MCF 10A (cell line): ENCODE measurements around the gene PDE7B. TPM values are rescaled to one million over a fixed set of nuclear protein-coding genes. Genes with fewer than 3 reads are reported as not detected.
A peak's percentile ranks its signal among the peaks of the same experiment; 100 is the strongest.

Experiments used
- BruUV-seq: library from RNA; stranded (reverse); fragments of 400-500 nt; replicated peaks from 2 replicates; lab custom pipeline; 2021; lab: Mats Ljungman, UMichigan
- CTCF ChIA-PET: fragments of 300-600 bp; sonication (Branson Sonifier 250); formaldehyde crosslinking; extraction: SDS; loops from one replicate; lab custom pipeline; 2021; ENCODE audit warnings: antibody characterized with exemption, inconsistent platforms; lab: Yijun Ruan, JAX
- POLR2A ChIA-PET: fragments of 300-600, 350-650 bp; sonication (Branson Sonifier 250); formaldehyde crosslinking; extraction: SDS; loops from one replicate; lab custom pipeline; 2020; ENCODE audit warnings: antibody characterized with exemption, inconsistent platforms; lab: Yijun Ruan, JAX
- DNase-seq: peaks from one replicate; pipeline ENCODE4 v3.0.0-alpha.2; 2018; ENCODE audit not compliant: unreplicated experiment
- H3K27ac Mint-ChIP-seq: one replicate; pipeline ENCODE4 v1.8.0; 2022; ENCODE audit warnings: mild to moderate bottlenecking, low read depth, mixed read lengths; ENCODE audit not compliant: unreplicated experiment
- H3K27me3 Mint-ChIP-seq: one replicate; pipeline ENCODE4 v1.8.0; 2022; ENCODE audit warnings: mixed read lengths; ENCODE audit not compliant: insufficient read depth, unreplicated experiment
- H3K36me3 Mint-ChIP-seq: one replicate; pipeline ENCODE4 v1.8.0; 2022; ENCODE audit warnings: mild to moderate bottlenecking, moderate library complexity, mixed read lengths; ENCODE audit not compliant: insufficient read depth, unreplicated experiment
- H3K4me1 Mint-ChIP-seq: one replicate; pipeline ENCODE4 v1.8.0; 2022; ENCODE audit warnings: mixed read lengths; ENCODE audit not compliant: insufficient read depth, unreplicated experiment
- H3K4me3 Mint-ChIP-seq: one replicate; pipeline ENCODE4 v1.8.0; 2022; ENCODE audit warnings: mild to moderate bottlenecking, moderate library complexity, mixed read lengths; ENCODE audit not compliant: unreplicated experiment
- H3K9me3 Mint-ChIP-seq: one replicate; pipeline ENCODE4 v1.8.0; 2022; ENCODE audit warnings: mixed read lengths; ENCODE audit not compliant: unreplicated experiment
- CTCF ChIP-seq: fragments of 200-600 bp; IDR thresholded peaks from one replicate; pipeline ENCODE4 v1.8.0; 2022; ENCODE audit warnings: antibody characterized with exemption, mild to moderate bottlenecking; ENCODE audit not compliant: unreplicated experiment
- intact Hi-C: fragments of 100-400 bp; cut with micrococcal nuclease; formaldehyde crosslinking; loops from 2 replicates; pipeline ENCODE4 v1.14.1; 2022
- total RNA-seq: library from RNA; stranded (reverse); gene quantifications from 2 replicates; pipeline ENCODE4 v1.2.3, GENCODE V29; 2022

The PDE7B gene
- total RNA-seq, 1 experiment from 2014 or later = 1.4 TPM

DNA sequence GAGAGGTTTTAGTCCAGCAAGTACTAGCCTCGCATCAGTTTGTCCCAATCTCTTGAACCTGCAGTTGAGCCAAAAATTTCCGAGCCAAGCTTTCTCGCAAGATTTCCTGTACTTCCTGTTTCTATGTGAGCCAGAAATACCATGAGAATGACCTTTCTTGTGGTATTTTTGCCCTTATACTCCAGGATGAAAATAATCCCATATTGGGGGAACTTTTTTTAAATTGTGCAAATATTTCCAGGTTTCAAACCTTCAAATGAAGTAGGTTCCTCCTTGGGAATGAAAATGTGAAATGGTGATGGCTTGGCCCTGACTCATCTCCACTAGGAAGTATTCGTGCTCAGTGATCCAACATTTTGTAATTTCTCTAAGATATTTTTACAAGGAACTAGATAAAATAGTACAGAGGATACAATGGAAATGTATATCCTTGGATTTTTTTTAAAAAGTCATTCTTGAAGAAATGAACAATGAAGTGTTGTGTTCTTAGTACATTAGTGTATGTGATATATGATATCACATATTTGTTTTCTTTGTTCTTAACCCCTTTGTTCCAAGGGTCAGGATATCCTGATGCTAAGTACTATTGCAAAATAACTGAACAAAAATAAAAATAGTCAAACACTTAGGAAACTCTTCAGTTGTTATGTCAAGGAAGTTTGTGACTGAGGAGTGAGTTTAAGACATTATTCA is 184.0 kb downstream of the PDE7B start:
- POLR2A ChIA-PET = interaction anchor here (0.6 kb wide), 1 partner anchor 537 kb away, joined by 3 read pairs; no protein-coding TSS in a partner anchor
- no TSS peak for BruUV-seq
- TF ChIP-seq CTCF = no peak
- Mint-ChIP-seq H3K4me1 (no peaks in the 10 kb centered on the region), H3K27me3 (no peaks in the 10 kb centered on the region), H3K36me3 (no peaks in the 10 kb centered on the region), H3K4me3 (no peak overlapping the region), H3K9me3 (no peaks in the 10 kb centered on the region), H3K27ac (no peak overlapping the region)
- DNase-seq = peak; percentile 40
- intact Hi-C loops = no loop called here
- CTCF ChIA-PET = interaction anchor here (1.5 kb wide), 1 partner anchor 10 kb away, joined by 3 read pairs; no protein-coding TSS in a partner anchor

DNA sequence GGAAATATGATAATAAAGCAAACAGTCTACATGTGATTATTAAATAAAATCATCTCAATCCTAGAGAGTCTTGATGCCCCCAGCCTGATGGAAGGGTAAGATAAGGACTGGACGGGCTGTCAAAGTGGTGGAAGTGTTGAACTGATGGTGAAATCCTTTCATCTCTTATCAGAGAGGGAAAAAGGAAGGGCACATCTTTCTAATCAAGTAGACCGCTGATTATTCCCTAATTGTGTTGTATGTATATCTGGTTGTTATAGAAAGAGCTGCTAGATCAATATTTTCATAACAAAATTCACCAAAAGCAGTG is 184.5 kb downstream of the PDE7B start:
- Mint-ChIP-seq H3K36me3 (no peaks in the 10 kb centered on the region), H3K4me3 (no peak overlapping the region), H3K9me3 (no peaks in the 10 kb centered on the region), H3K4me1 (no peaks in the 10 kb centered on the region), H3K27ac (no peak overlapping the region), H3K27me3 (no peaks in the 10 kb centered on the region)
- ChIA-PET POLR2A (no interaction called here), CTCF (no interaction called here)
- TF ChIP-seq CTCF = no peak
- no peak for DNase-seq
- BruUV-seq = no TSS peak
- intact Hi-C loops = no loop called here

DNA sequence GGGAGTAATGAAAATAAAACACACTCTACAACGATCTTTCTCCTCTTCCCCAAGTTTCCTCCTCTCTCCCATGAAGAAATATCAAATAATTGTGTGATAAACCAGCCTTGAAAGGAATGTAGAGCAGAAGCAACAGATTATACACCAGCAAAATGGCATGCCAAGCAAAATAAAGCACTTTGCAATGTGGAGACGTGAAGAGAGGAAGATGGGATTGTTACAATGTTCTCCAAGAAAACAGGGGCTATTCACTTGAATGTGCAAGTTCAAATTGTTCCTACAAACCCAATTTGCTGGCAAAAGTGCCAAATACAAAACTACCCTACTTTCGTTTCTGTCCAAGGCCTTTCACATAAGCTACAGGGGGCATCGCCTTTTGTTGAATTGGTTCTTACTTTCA is 185.1 kb downstream of the PDE7B start:
- CTCF ChIA-PET = interaction anchor here (0.5 kb wide), 1 partner anchor 52 kb away, joined by 5 read pairs; no protein-coding TSS in a partner anchor
- no peak for DNase-seq
- Mint-ChIP-seq H3K9me3 (no peaks in the 10 kb centered on the region), H3K4me3 (no peak overlapping the region), H3K27me3 (no peaks in the 10 kb centered on the region), H3K27ac (no peak overlapping the region), H3K36me3 (no peaks in the 10 kb centered on the region), H3K4me1 (no peaks in the 10 kb centered on the region)
- TF ChIP-seq CTCF = no peak
- POLR2A ChIA-PET = no interaction called here
- intact Hi-C loops = no loop called here
- no TSS peak for BruUV-seq

- H3K36me3 Mint-ChIP-seq = no peaks in the 10 kb centered on the region
- CTCF ChIA-PET = interaction anchor here (0.5 to 1.2 kb wide), 2 partner anchors 46 to 52 kb away, joined by 3 to 5 read pairs; no protein-coding TSS in a partner anchor
- H3K4me1 Mint-ChIP-seq = no peaks in the 10 kb centered on the region
- no peaks in the 10 kb centered on the region for H3K27me3 Mint-ChIP-seq
- no peak for DNase-seq
- no peak overlapping the region for H3K4me3 Mint-ChIP-seq
- no TSS peak for BruUV-seq
- no peak overlapping the region for H3K27ac Mint-ChIP-seq
- H3K9me3 Mint-ChIP-seq = no peaks in the 10 kb centered on the region
- TF ChIP-seq CTCF = no peak
- intact Hi-C loops = no loop called here
- POLR2A ChIA-PET = interaction anchor here (1.1 kb wide), 1 partner anchor 213 kb away, joined by 3 read pairs; the partner anchor contains the start of gene MTFR2
Observed at GRCh38 chr6:136037242-136037875, 185.9 kb downstream of the PDE7B start.
